GM21576 (cell line): ENCODE measurements around the gene GPR37L1.
"Not testable (repeated sequence)": the region's sequence is repeated elsewhere in the genome, so short reads cannot be mapped to it uniquely, and the experiment has no call there.

ENCODE experiments used
- ATAC-seq: cut with Tn5 transposase; IDR thresholded peaks from one replicate; pipeline ENCODE4 v1.9.1; 2021; ENCODE audit warnings: mild to moderate bottlenecking, moderate library complexity; ENCODE audit not compliant: unreplicated experiment

Gene GPR37L1

GRCh38 chr1:202107801-202108731, 14.7 kb upstream of the GPR37L1 start:
- no peak for ATAC-seq

GRCh38 chr1:202110977-202111376, 11.7 kb upstream of the GPR37L1 start:
- ATAC-seq, result no peak

GRCh38 chr1:202111589-202111988, 11.1 kb upstream of the GPR37L1 start:
- not testable (repeated sequence) for ATAC-seq

GRCh38 chr1:202112859-202113689, 9.6 kb upstream of the GPR37L1 start:
- no peak for ATAC-seq

- no peak for ATAC-seq
These were observed 8.9 kb upstream of the GPR37L1 start for GRCh38 chr1:202113690-202114300.

- ATAC-seq, result no peak
These were observed 6.4 kb upstream of the GPR37L1 start for GRCh38 chr1:202116287-202116686.

GRCh38 chr1:202117898-202118371, 4.8 kb upstream of the GPR37L1 start:
- ATAC-seq, result no peak

- ATAC-seq, result no peak
These were observed 1.7 kb upstream of the GPR37L1 start for GRCh38 chr1:202121006-202121405.

GRCh38 chr1:202123336-202123813, 658 bp downstream of the GPR37L1 start:
- no peak for ATAC-seq

- ATAC-seq, result no peak
These were observed 1.4 kb downstream of the GPR37L1 start for GRCh38 chr1:202124142-202124541.

GRCh38 chr1:202125611-202126010, 2.9 kb downstream of the GPR37L1 start:
- no peak for ATAC-seq

- ATAC-seq, result no peak
These were observed 3.7 kb downstream of the GPR37L1 start for GRCh38 chr1:202126426-202126825.

GRCh38 chr1:202127061-202127460, 4.3 kb downstream of the GPR37L1 start:
- no peak for ATAC-seq

- no peak for ATAC-seq
These were observed 5.3 kb downstream of the GPR37L1 start for GRCh38 chr1:202127836-202128622.

- no peak for ATAC-seq
These were observed 7.0 kb downstream of the GPR37L1 start for GRCh38 chr1:202129453-202130296.

- no peak for ATAC-seq
These were observed 7.6 kb downstream of the GPR37L1 start for GRCh38 chr1:202130297-202130721.

- no peak for ATAC-seq
These were observed 8.3 kb downstream of the GPR37L1 start for GRCh38 chr1:202130816-202131522.

GRCh38 chr1:202131956-202132821, 9.5 kb downstream of the GPR37L1 start:
- ATAC-seq, result no peak
